ENCODE data around the gene ASB15.

DNA sequence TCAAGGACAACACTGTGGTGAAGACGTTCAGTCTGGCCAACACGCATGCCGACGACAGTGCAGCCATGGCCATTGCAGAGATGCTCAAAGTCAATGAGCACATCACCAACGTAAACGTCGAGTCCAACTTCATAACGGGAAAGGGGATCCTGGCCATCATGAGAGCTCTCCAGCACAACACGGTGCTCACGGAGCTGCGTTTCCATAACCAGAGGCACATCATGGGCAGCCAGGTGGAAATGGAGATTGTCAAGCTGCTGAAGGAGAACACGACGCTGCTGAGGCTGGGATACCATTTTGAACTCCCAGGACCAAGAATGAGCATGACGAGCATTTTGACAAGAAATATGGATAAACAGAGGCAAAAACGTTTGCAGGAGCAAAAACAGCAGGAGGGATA lies 60.7 kb downstream of the ASB15 start:
- no peak for TF ChIP-seq SUZ12 (IDR thresholded peaks at IDR 0.05)
- TF ChIP-seq FOXA1 (IDR thresholded peaks at IDR 0.05), result no peak
- no peak for TF ChIP-seq BHLHE40 (IDR thresholded peaks at IDR 0.05; ENCODE audit: borderline replicate concordance)
- no peak for TF ChIP-seq SP1 (IDR thresholded peaks at IDR 0.05)
- TF ChIP-seq, protein P1, sequence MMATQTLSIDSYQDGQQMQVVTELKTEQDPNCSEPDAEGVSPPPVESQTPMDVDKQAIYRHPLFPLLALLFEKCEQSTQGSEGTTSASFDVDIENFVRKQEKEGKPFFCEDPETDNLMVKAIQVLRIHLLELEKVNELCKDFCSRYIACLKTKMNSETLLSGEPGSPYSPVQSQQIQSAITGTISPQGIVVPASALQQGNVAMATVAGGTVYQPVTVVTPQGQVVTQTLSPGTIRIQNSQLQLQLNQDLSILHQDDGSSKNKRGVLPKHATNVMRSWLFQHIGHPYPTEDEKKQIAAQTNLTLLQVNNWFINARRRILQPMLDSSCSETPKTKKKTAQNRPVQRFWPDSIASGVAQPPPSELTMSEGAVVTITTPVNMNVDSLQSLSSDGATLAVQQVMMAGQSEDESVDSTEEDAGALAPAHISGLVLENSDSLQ (IDR thresholded peaks at IDR 0.05), result no peak
- TF ChIP-seq ZNF384 (IDR thresholded peaks at IDR 0.05), result no peak
- no peak for TF ChIP-seq ELF4 (IDR thresholded peaks at IDR 0.05)

All from HEK293T (cell line).